ENCODE results near the gene LANCL2. TPM values are rescaled to one million over a fixed set of nuclear protein-coding genes. Genes with fewer than 3 reads are reported as not detected.

The LANCL2 gene
- total RNA-seq, 1 donor from 2014 or later = 7.1 TPM

- Histone ChIP-seq H3K4me2 (no peak overlapping the region), H3K79me2 (ENCODE audit: low read depth) (no peaks in the 10 kb centered on the region), H3K9me3 (ENCODE audit: low read depth) (no peaks in the 10 kb centered on the region), H3K36me3 (no peaks in the 10 kb centered on the region), H3K27ac (no peak overlapping the region), H3F3A (ENCODE audit: low read depth) (no peaks in the 10 kb centered on the region), H3K9ac (no peak overlapping the region), H4K20me1 (ENCODE audit: low read depth) (no peaks in the 10 kb centered on the region), H3K27me3 (no peaks in the 10 kb centered on the region), H3K4me3 (no peak overlapping the region), H2AFZ (replicated peaks) (no peak overlapping the region), H3K4me1 (no peaks in the 10 kb centered on the region)
- Mint-ChIP-seq H3K4me1 (peaks cover 10% of the 10 kb centered on the region), H3K27ac (no peak overlapping the region), H3K9me3 (no peaks in the 10 kb centered on the region), H3K27me3 (ENCODE audit: insufficient read depth, low read depth) (no peaks in the 10 kb centered on the region), H3K4me3 (no peak overlapping the region), H3K36me3 (peaks cover 1% of the 10 kb centered on the region)
- TF ChIP-seq EZH2 (IDR thresholded peaks at IDR 0.05) (no peak), EZH2phosphoT487 (IDR thresholded peaks at IDR 0.05) (no peak)
- TF ChIP-seq, protein P1, sequence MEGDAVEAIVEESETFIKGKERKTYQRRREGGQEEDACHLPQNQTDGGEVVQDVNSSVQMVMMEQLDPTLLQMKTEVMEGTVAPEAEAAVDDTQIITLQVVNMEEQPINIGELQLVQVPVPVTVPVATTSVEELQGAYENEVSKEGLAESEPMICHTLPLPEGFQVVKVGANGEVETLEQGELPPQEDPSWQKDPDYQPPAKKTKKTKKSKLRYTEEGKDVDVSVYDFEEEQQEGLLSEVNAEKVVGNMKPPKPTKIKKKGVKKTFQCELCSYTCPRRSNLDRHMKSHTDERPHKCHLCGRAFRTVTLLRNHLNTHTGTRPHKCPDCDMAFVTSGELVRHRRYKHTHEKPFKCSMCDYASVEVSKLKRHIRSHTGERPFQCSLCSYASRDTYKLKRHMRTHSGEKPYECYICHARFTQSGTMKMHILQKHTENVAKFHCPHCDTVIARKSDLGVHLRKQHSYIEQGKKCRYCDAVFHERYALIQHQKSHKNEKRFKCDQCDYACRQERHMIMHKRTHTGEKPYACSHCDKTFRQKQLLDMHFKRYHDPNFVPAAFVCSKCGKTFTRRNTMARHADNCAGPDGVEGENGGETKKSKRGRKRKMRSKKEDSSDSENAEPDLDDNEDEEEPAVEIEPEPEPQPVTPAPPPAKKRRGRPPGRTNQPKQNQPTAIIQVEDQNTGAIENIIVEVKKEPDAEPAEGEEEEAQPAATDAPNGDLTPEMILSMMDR (IDR thresholded peaks at IDR 0.05) = no peak
- DNase-seq (ENCODE audit: low spot score) = no peak
Measured at GRCh38 chr7:55481155-55481554, 116.0 kb downstream of the LANCL2 start.

DNA sequence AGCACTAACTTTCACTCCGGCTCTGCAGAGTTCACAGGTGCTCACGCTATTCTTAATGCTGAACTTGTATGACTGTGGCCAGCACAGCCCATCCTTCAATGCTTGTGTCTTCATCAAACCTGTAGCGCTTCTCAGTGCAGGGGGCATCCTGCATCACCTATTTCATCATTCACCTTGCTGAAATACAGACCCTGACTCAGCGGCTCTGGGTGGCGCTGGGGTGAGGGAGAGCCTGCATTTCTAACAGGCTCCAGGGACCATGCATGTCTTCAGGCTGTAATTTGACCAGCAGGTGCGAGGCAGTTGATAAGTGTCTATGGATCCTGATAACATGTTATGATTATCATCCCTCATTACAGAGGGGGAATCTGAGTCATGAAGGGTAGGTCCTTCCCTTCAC lies 117.9 kb downstream of the LANCL2 start:
- no peak overlapping the region for H3K4me2 ChIP-seq
- H4K20me1 ChIP-seq (ENCODE audit: low read depth) = no peaks in the 10 kb centered on the region
- H3K9me3 Mint-ChIP-seq = no peaks in the 10 kb centered on the region
- H3K4me1 ChIP-seq = no peaks in the 10 kb centered on the region
- no peak overlapping the region for H3K4me3 ChIP-seq
- no peaks in the 10 kb centered on the region for H3F3A ChIP-seq (ENCODE audit: low read depth)
- H3K9ac ChIP-seq = no peak overlapping the region
- no peak overlapping the region for H3K4me3 Mint-ChIP-seq
- no peak overlapping the region for H3K27ac ChIP-seq
- no peak for DNase-seq (ENCODE audit: low spot score)
- no peaks in the 10 kb centered on the region for H3K27me3 ChIP-seq
- H3K27me3 Mint-ChIP-seq (ENCODE audit: insufficient read depth, low read depth) = no peaks in the 10 kb centered on the region
- TF ChIP-seq, protein P1 (IDR thresholded peaks at IDR 0.05) = no peak
- TF ChIP-seq EZH2phosphoT487 (IDR thresholded peaks at IDR 0.05) (no peak), EZH2 (IDR thresholded peaks at IDR 0.05) (no peak)
- no peak overlapping the region for H3K27ac Mint-ChIP-seq
- peaks cover 9% of the 10 kb centered on the region for H3K36me3 Mint-ChIP-seq
- no peaks in the 10 kb centered on the region for H3K36me3 ChIP-seq
- no peaks in the 10 kb centered on the region for H3K79me2 ChIP-seq (ENCODE audit: low read depth)
- H3K9me3 ChIP-seq (ENCODE audit: low read depth) = no peaks in the 10 kb centered on the region
- H2AFZ ChIP-seq (replicated peaks) = no peak overlapping the region
- H3K4me1 Mint-ChIP-seq = peaks cover 10% of the 10 kb centered on the region

Other genes starting within 250 kb of the LANCL2 start
- gene VOPP1, start 207.2 kb downstream of the LANCL2 start, total RNA-seq (ENCODE audit: low replicate concordance) = 46.6 and 55.9 TPM in 2 replicates

Measured in neural progenitor cell (in vitro differentiated cells).